Suprapubic skin (tissue), 4 donors: ENCODE results near the gene SLC16A14.

Experiments used
- EP300 ChIP-seq: sonication (generic); formaldehyde crosslinking; IDR thresholded peaks from one replicate; pipeline ENCODE4 v1.6.1; 2017; ENCODE audit warnings: antibody characterized with exemption
- POLR2A ChIP-seq, 2 donors: fragments of 450-650 bp; IDR thresholded peaks; one replicate each; pipeline ENCODE4 v1.6.1; 2017; ENCODE audit warnings: antibody characterized with exemption in 2 of 2, mild to moderate bottlenecking in 2 of 2, moderate library complexity in 2 of 2
- POLR2AphosphoS5 ChIP-seq, 3 donors: sonication (generic); formaldehyde crosslinking; IDR thresholded peaks; one replicate each; pipeline ENCODE4 v1.6.1; 2017; ENCODE audit warnings: antibody characterized with exemption in 3 of 3
- TF ChIP-seq, protein P1 (sequence below), 2 donors: fragments of 200-600 bp in 1 of 2; fragments of 450-650 bp in 1 of 2; sonication (generic) in 1 of 2; IDR thresholded peaks; one replicate each; pipeline ENCODE4 v1.5.1; 2016 to 2019; ENCODE audit warnings: antibody characterized with exemption in 2 of 2, mild to moderate bottlenecking in 1 of 2, moderate library complexity in 1 of 2

DNA sequence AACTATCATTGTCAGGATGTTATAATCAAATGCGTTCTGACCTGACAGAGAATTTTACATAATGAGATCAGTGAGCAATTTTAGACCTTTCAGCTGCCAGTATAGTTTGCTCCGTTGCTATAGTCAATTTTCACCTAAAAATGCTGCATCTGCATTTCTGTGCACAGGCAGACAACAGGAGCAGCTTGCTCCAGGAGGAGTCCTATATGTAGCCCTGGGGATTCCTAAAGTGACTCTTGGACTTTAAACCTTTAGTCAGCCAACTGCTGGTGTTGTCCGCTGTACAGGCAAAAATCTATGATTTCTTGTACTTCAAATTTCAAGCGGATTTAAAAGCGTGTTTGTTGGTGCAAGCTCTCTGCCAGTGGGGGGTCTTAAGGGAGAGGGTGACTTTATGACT, 25.7 kb downstream of the SLC16A14 start:
- TF ChIP-seq, protein P1, sequence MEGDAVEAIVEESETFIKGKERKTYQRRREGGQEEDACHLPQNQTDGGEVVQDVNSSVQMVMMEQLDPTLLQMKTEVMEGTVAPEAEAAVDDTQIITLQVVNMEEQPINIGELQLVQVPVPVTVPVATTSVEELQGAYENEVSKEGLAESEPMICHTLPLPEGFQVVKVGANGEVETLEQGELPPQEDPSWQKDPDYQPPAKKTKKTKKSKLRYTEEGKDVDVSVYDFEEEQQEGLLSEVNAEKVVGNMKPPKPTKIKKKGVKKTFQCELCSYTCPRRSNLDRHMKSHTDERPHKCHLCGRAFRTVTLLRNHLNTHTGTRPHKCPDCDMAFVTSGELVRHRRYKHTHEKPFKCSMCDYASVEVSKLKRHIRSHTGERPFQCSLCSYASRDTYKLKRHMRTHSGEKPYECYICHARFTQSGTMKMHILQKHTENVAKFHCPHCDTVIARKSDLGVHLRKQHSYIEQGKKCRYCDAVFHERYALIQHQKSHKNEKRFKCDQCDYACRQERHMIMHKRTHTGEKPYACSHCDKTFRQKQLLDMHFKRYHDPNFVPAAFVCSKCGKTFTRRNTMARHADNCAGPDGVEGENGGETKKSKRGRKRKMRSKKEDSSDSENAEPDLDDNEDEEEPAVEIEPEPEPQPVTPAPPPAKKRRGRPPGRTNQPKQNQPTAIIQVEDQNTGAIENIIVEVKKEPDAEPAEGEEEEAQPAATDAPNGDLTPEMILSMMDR (IDR thresholded peaks at IDR 0.05) = no peak
- no peak for TF ChIP-seq POLR2AphosphoS5 (IDR thresholded peaks at IDR 0.05)
- TF ChIP-seq POLR2A (IDR thresholded peaks at IDR 0.05) = no peak
- TF ChIP-seq EP300 = no peak
